Esophagus muscularis mucosa (tissue), 4 donors: ENCODE data around the gene ROBO1. TPM values are rescaled to one million over a fixed set of nuclear protein-coding genes. Genes with fewer than 3 reads are reported as not detected.

Experiments
- DNase-seq: peaks from one replicate; pipeline ENCODE4 v3.0.0-alpha.2; 2017; ENCODE audit errors: extremely low spot score
- H3K27ac ChIP-seq, 4 donors: fragments of 200-600 bp; sonication (generic); replicated peaks in 1 of 4; 1 replicate in 3 of 4; 2 replicates in 1 of 4; pipeline ENCODE4 v1.5.1; 2016 to 2019; ENCODE audit warnings: mild to moderate bottlenecking in 1 of 4
- H3K27me3 ChIP-seq, 4 donors: fragments of 200-600 bp; sonication (generic); one replicate each; pipeline versions ENCODE4 v1.5.1 to v1.6.0; 2016 to 2019
- H3K36me3 ChIP-seq, 4 donors: fragments of 200-600 bp; sonication (generic); one replicate each; pipeline ENCODE4 v1.5.1; 2016 to 2019
- H3K4me1 ChIP-seq, 4 donors: fragments of 200-600 bp; sonication (generic); one replicate each; pipeline ENCODE4 v1.5.1; 2016 to 2019
- H3K4me3 ChIP-seq, 4 donors: fragments of 200-600 bp; sonication (generic); 1 replicate in 2 of 4; 2 replicates in 2 of 4; pipeline ENCODE4 v1.5.1; 2016 to 2019; ENCODE audit warnings: mild to moderate bottlenecking in 4 of 4, moderate library complexity in 1 of 4
- H3K9me3 ChIP-seq, 4 donors: fragments of 200-600 bp; sonication (generic); 1 replicate in 3 of 4; 2 replicates in 1 of 4; pipeline ENCODE4 v1.5.1; 2016 to 2019
- CTCF ChIP-seq, 3 experiments: fragments of 200-600 bp in 2 of 3; fragments of 450-650 bp in 1 of 3; sonication (generic) in 2 of 3; IDR thresholded peaks; one replicate each; pipeline ENCODE4 v1.5.1; 2017 to 2019; ENCODE audit warnings: antibody characterized with exemption in 3 of 3, mild to moderate bottlenecking in 2 of 3, moderate library complexity in 1 of 3
- EP300 ChIP-seq: sonication (generic); formaldehyde crosslinking; IDR thresholded peaks from one replicate; pipeline ENCODE4 v1.6.1; 2017; ENCODE audit warnings: antibody characterized with exemption
- POLR2A ChIP-seq: fragments of 450-650 bp; IDR thresholded peaks from one replicate; pipeline ENCODE4 v1.6.1; 2017; ENCODE audit warnings: antibody characterized with exemption, moderate library complexity, mild to moderate bottlenecking, low read depth
- POLR2AphosphoS5 ChIP-seq, 2 donors: sonication (generic); formaldehyde crosslinking; IDR thresholded peaks; one replicate each; pipeline ENCODE4 v1.6.1; 2017; ENCODE audit warnings: antibody characterized with exemption in 2 of 2
- WGBS: methylation state at CpG from one replicate; pipeline ENCODE4 v1.1.5; 2018; 5-methylcytosine and 5-hydroxymethylcytosine counted together
- intact Hi-C: fragments of 100-400 bp; cut with DNase I; formaldehyde crosslinking; loops from one replicate; pipeline ENCODE4 v1.15.1; 2023
- total RNA-seq, 4 donors: library from RNA; depleted of rRNA; stranded (reverse); fragments of >200 nt; gene quantifications; one replicate each; pipeline versions ENCODE4 v1.1.0 to v1.2.1, GENCODE V29; 2016

Gene ROBO1
- total RNA-seq, 4 donors from 2014 or later, result 9.6 to 14.2 (median 12.6) TPM

DNA sequence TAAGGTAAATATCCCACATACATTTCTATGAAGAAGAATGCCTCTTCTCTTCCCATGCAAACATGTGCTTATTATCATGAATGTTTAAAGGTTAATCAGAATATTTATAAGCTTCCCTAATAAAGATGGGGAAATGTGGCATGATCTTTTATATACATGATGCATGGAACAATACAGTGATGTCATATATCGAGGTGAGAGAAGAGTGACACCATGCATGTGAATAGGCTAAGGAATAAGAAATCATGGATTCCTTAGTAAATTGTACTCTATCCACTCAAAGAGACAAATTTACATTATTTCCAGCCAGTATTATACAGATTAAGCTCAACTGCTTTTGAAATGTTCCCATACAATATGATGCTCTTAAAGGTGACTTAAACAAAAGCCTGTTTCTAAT lies 1035.3 kb downstream of the ROBO1 start:
- 97% methylated on average over 1 of the region's 1 CpG for WGBS
- TF ChIP-seq POLR2AphosphoS5 (IDR thresholded peaks at IDR 0.05) (no peak), POLR2A (no peak), CTCF (IDR thresholded peaks at IDR 0.05) (no peak), EP300 (no peak)
- H3K4me3 ChIP-seq, result no peak overlapping the region
- H3K36me3 ChIP-seq, result no peaks in the 10 kb centered on the region
- no peak for DNase-seq
- no peaks in the 10 kb centered on the region for H3K27me3 ChIP-seq
- intact Hi-C loops, result no loop called here
- no peaks in the 10 kb centered on the region for H3K9me3 ChIP-seq
- no peak overlapping the region for H3K27ac ChIP-seq
- peaks cover 0 to 12% (median 8%) of the 10 kb centered on the region in 4 donors for H3K4me1 ChIP-seq

- no peaks in the 10 kb centered on the region for H3K27me3 ChIP-seq
- no peaks in the 10 kb centered on the region for H3K9me3 ChIP-seq
- no peak for DNase-seq
- 88% methylated on average over 1 of the region's 1 CpG for WGBS
- peaks cover 0 to 21% (median 11%) of the 10 kb centered on the region in 4 donors for H3K4me1 ChIP-seq
- no peaks in the 10 kb centered on the region for H3K36me3 ChIP-seq
- intact Hi-C loops, result no loop called here
- H3K27ac ChIP-seq, result no peak overlapping the region
- no peak for TF ChIP-seq POLR2A
- TF ChIP-seq CTCF (IDR thresholded peaks at IDR 0.05), result no peak
- no peak for TF ChIP-seq POLR2AphosphoS5 (IDR thresholded peaks at IDR 0.05)
- TF ChIP-seq EP300, result no peak
- H3K4me3 ChIP-seq, result no peak overlapping the region
These were observed 1037.9 kb downstream of the ROBO1 start for GRCh38 chr3:78729946-78730345.

DNA sequence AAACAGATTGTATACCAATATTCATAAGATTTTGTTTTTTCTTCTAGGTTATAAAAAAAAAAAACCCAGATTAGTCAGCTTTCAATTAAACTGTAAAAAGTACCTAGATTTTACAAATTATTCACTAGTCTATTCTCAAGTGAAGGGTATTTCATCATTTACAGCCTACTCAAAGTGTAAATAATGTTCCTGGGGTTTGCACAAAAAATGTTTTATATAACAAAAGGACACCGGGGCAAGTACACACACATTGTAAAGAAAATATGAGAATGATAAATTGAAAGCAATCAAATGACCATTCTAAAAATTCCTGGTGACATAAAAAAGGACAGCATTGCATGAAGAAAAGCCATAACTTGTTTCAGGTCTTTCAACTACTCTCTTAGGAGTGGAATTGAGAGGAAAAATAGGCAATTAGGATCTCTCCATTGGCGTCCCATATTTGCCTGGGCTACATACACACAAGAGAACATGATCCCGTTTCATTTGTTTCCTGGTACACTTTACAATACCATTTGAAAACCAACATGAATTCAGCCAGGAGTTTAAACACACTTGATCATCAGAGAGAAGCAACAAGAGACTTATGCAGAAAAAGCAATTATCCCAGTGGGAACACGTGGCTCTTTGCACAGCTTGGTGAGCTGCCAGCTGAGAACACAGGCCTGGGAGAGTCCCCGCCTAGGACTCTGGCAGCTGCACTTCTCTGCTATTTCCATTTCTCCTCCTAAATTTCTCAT lies 1039.2 kb downstream of the ROBO1 start:
- Histone ChIP-seq H3K27ac (no peak overlapping the region), H3K4me1 (peaks cover 0 to 28% (median 18%) of the 10 kb centered on the region in 4 donors), H3K27me3 (no peaks in the 10 kb centered on the region), H3K9me3 (no peaks in the 10 kb centered on the region), H3K4me3 (no peak overlapping the region), H3K36me3 (no peaks in the 10 kb centered on the region)
- whole genome bisulfite sequencing, result 40% methylated on average over 5 of the region's 5 CpGs
- no peak for DNase-seq
- intact Hi-C loops, result no loop called here
- TF ChIP-seq POLR2A (no peak), POLR2AphosphoS5 (IDR thresholded peaks at IDR 0.05) (no peak)

GRCh38 chr3:78726545-78726944 lies 1041.3 kb downstream of the ROBO1 start:
- Histone ChIP-seq H3K9me3 (no peaks in the 10 kb centered on the region), H3K4me1 (peaks cover 0 to 28% (median 18%) of the 10 kb centered on the region in 4 donors), H3K4me3 (no peak overlapping the region), H3K27me3 (no peaks in the 10 kb centered on the region), H3K36me3 (no peaks in the 10 kb centered on the region), H3K27ac (no peak overlapping the region)
- 91% methylated on average over 3 of the region's 3 CpGs for WGBS
- intact Hi-C loops, result no loop called here
- TF ChIP-seq CTCF (IDR thresholded peaks at IDR 0.05), result no peak
- TF ChIP-seq POLR2A, result no peak
- TF ChIP-seq POLR2AphosphoS5 (IDR thresholded peaks at IDR 0.05), result no peak
- TF ChIP-seq EP300, result no peak
- DNase-seq, result no peak

GRCh38 chr3:78725703-78726246 lies 1042.0 kb downstream of the ROBO1 start:
- 89% methylated on average over 2 of the region's 2 CpGs for WGBS
- no peak for TF ChIP-seq POLR2AphosphoS5 (IDR thresholded peaks at IDR 0.05)
- Histone ChIP-seq H3K4me1 (peaks cover 0 to 28% (median 18%) of the 10 kb centered on the region in 4 donors), H3K27me3 (no peaks in the 10 kb centered on the region), H3K36me3 (no peaks in the 10 kb centered on the region), H3K4me3 (no peak overlapping the region), H3K9me3 (no peaks in the 10 kb centered on the region), H3K27ac (no peak overlapping the region)
- DNase-seq, result no peak
- intact Hi-C loops, result no loop called here
